ENCODE data around the gene NTM. TPM values are rescaled to one million over a fixed set of nuclear protein-coding genes. Genes with fewer than 3 reads are reported as not detected.

NTM gene
- total RNA-seq, 4 donors from 2014 or later: 0.40 to 3.1 (median 2.1) TPM; not detected in 1

DNA sequence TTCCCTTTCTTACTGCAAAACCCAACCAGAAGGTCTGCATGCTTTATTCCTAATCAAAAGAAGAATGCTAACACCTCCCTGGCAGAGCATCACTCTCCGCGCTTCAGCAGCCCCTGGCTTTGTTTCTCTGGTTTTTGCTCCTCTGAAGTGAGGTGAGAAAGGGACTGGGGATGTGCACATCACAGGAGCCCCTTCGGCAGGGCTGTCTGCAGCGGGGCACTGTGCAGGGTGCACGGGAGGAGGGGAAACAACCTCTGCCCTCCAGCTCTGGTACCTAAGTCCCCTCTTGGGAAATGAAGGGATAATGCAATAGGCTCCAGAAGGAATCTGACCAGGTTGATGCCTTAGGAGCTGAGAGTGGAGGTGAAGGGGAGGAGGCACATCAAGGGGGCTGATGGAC is 312.7 kb downstream of the NTM start:
- Histone ChIP-seq H3K4me3 (no peak overlapping the region), H3K9me3 (no peaks in the 10 kb centered on the region), H3K4me1 (peaks cover 0 to 4% (median 0%) of the 10 kb centered on the region in 4 donors), H3K27me3 (no peaks in the 10 kb centered on the region), H3K27ac (no peak overlapping the region), H3K36me3 (no peaks in the 10 kb centered on the region)
- in situ Hi-C loops (cut with MboI; ENCODE audit: low pct_ligation_motif_present in 1 of 4, low pct_unique_long_range_greater_than_20kb in 1 of 4, low sequenced_read_pairs in 3 of 4) (no loop called here), intact Hi-C loops (cut with DNase I; ENCODE audit: low total_unique reads) (no loop called here)
- TF ChIP-seq EP300 (IDR thresholded peaks at IDR 0.05; ENCODE audit: low read depth) (no peak), POLR2AphosphoS5 (IDR thresholded peaks at IDR 0.05) (no peak), POLR2A (IDR thresholded peaks at IDR 0.05) (no peak)
- TF ChIP-seq, protein P1, sequence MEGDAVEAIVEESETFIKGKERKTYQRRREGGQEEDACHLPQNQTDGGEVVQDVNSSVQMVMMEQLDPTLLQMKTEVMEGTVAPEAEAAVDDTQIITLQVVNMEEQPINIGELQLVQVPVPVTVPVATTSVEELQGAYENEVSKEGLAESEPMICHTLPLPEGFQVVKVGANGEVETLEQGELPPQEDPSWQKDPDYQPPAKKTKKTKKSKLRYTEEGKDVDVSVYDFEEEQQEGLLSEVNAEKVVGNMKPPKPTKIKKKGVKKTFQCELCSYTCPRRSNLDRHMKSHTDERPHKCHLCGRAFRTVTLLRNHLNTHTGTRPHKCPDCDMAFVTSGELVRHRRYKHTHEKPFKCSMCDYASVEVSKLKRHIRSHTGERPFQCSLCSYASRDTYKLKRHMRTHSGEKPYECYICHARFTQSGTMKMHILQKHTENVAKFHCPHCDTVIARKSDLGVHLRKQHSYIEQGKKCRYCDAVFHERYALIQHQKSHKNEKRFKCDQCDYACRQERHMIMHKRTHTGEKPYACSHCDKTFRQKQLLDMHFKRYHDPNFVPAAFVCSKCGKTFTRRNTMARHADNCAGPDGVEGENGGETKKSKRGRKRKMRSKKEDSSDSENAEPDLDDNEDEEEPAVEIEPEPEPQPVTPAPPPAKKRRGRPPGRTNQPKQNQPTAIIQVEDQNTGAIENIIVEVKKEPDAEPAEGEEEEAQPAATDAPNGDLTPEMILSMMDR (IDR thresholded peaks at IDR 0.05): no peak
- 80 to 86% methylated on average over 5 of the region's 5 CpGs for WGBS, 2 donors (ENCODE audit: low coverage in 1 of 2)
- no peak for DNase-seq

DNA sequence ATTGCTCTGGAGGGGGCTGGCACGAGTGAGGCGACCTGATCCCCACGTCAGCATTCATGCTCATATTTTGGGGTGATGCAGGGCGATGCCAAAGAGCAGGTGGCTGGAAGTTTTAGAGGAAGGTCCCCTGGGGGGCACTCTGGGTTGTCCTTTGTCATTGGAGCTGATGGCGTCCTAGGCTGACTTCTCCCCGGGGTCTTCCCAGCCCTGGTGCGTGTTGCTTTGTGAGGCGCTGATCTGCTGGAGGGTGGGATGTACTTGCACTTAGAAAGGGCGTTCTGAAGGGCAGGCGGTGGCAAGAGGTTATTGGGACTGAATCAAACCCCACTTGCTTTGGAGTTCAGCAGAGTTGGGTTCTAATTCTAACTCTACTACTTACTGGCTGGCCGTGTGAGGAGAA is 313.3 kb downstream of the NTM start:
- Histone ChIP-seq H3K27ac (no peak overlapping the region), H3K9me3 (no peaks in the 10 kb centered on the region), H3K4me3 (no peak overlapping the region), H3K4me1 (peaks cover 0 to 8% (median 0%) of the 10 kb centered on the region in 4 donors), H3K36me3 (no peaks in the 10 kb centered on the region), H3K27me3 (peaks cover 3% of the 10 kb centered on the region)
- TF ChIP-seq, protein P1 (IDR thresholded peaks at IDR 0.05): no peak
- TF ChIP-seq POLR2AphosphoS5 (IDR thresholded peaks at IDR 0.05): no peak
- no peak for TF ChIP-seq POLR2A (IDR thresholded peaks at IDR 0.05)
- no peak for TF ChIP-seq EP300 (IDR thresholded peaks at IDR 0.05; ENCODE audit: low read depth)
- 83% methylated on average over 11 of the region's 11 CpGs; no CpG with 5 or more reads in 1 of the 2 donors for WGBS, 2 donors (ENCODE audit: low coverage in 1 of 2)
- in situ Hi-C loops (cut with MboI; ENCODE audit: low pct_ligation_motif_present in 1 of 4, low pct_unique_long_range_greater_than_20kb in 1 of 4, low sequenced_read_pairs in 3 of 4): no loop called here
- DNase-seq: no peak
- intact Hi-C loops (cut with DNase I; ENCODE audit: low total_unique reads): no loop called here

DNA sequence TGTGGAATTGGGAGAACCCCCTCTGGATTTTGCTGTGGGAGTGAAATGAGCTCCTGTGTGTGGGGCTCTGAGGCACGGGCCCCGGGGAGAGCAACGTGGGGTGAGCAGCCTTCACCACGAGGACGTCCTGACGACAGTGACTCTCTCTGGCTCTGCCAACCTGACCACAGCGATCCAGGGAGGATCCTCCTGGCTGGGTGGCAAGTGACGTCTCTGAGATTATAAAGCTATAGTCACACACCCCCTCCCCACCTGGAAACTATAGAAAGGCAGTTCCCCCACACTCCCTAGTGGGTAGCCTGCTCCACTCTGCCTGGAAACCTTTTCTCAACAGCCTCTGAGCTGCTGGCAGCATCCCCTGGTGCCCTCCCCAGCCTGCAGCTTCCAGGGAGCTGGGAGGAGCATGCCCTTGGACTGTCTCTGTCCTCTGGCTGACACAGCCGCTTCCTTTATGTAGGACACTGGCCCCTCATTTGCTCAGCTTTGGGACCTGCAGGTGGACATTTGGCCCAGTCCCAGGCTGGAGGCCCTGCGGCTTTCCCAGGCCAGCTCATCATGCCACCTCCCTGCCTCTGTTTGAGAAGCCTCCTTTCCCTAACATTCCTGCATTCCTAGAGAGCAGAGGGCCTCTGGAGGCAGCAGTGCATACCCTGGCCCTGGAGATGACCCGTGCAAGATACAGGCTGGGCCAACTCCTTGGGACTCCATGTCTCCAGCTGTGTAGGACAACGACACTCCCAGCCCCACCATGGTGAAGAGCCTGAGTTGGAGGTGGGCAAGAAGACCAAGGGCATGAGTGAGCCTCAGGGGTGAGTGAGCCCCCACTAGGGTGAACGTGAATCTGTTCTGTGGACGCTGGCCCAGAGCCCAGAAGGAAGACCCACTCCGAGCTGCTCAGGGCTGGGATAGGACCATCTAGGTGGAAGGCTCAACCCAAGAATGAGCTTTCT is 314.0 kb downstream of the NTM start:
- in situ Hi-C loops (cut with MboI; ENCODE audit: low pct_ligation_motif_present in 1 of 4, low pct_unique_long_range_greater_than_20kb in 1 of 4, low sequenced_read_pairs in 3 of 4): no loop called here
- 69% methylated on average over 15 of the region's 15 CpGs; no CpG with 5 or more reads in 1 of the 2 donors for WGBS, 2 donors (ENCODE audit: low coverage in 1 of 2)
- no peak overlapping the region for H3K4me3 ChIP-seq

DNA sequence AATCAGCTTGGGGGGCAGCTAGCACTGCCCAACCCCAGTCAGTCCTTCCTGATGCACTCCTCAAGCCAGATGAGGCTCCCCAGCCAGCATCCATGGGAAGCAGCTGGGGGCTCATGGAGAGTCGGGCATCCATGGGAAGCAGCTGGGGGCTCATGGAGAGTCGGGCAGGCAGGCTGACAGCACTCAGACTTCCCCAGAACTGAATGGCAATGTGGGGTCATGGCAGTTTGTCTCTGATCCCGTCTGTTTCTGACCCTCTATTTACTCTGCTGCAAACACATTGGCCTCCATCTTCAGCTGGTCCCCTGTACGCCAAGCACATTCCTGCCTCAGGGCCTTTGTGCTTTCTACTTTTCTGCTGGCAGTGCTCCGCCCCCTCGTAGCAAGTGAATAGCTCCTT is 314.8 kb downstream of the NTM start:
- Histone ChIP-seq H3K4me1 (peaks cover 0 to 8% (median 0%) of the 10 kb centered on the region in 4 donors), H3K36me3 (no peaks in the 10 kb centered on the region), H3K4me3 (no peak overlapping the region), H3K27me3 (peaks cover 3% of the 10 kb centered on the region), H3K9me3 (no peaks in the 10 kb centered on the region), H3K27ac (no peak overlapping the region)
- in situ Hi-C loops (cut with MboI; ENCODE audit: low pct_ligation_motif_present in 1 of 4, low pct_unique_long_range_greater_than_20kb in 1 of 4, low sequenced_read_pairs in 3 of 4) (no loop called here), intact Hi-C loops (cut with DNase I; ENCODE audit: low total_unique reads) (no loop called here)
- TF ChIP-seq, protein P1 (IDR thresholded peaks at IDR 0.05): no peak
- TF ChIP-seq POLR2A (IDR thresholded peaks at IDR 0.05) (no peak), POLR2AphosphoS5 (IDR thresholded peaks at IDR 0.05) (no peak), EP300 (IDR thresholded peaks at IDR 0.05; ENCODE audit: low read depth) (no peak)
- WGBS, 2 donors (ENCODE audit: low coverage in 1 of 2): 79 to 80% methylated on average over 3 to 6 of the region's 6 CpGs
- DNase-seq: no peak

More for the DNA sequence above, 314.0 kb downstream of the NTM start:
- Histone ChIP-seq H3K27ac (no peak overlapping the region), H3K4me1 (peaks cover 0 to 8% (median 0%) of the 10 kb centered on the region in 4 donors), H3K36me3 (no peaks in the 10 kb centered on the region), H3K27me3 (peaks cover 3% of the 10 kb centered on the region), H3K9me3 (no peaks in the 10 kb centered on the region)
- no peak for DNase-seq
- no peak for TF ChIP-seq POLR2A (IDR thresholded peaks at IDR 0.05)
- TF ChIP-seq EP300 (IDR thresholded peaks at IDR 0.05; ENCODE audit: low read depth): no peak
- no peak for TF ChIP-seq POLR2AphosphoS5 (IDR thresholded peaks at IDR 0.05)
- TF ChIP-seq, protein P1 (IDR thresholded peaks at IDR 0.05): no peak
- intact Hi-C loops (cut with DNase I; ENCODE audit: low total_unique reads): no loop called here

All from transverse colon (tissue), 4 donors.